Measurements from ENCODE around the gene CCDC148.

DNA sequence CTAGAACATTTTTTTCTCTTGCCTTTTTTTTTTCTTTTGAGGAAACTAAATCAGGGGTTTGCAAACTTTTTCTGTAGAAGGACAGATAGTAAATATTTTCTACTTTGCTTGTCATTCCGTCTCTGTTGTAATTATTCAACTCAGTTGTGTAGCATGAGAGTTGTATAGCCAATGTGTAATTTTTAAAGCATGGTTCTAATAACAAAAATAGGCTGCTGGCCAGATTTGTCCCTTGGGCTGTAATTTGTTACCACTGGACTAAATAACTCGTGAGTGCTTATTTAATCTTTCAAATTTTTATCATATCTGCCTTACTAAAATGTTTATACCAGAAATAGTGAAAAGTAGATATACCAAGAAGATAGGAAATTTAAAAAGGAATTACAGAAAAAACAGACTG, 43.0 kb downstream of the CCDC148 start:
- TF ChIP-seq, protein P1, sequence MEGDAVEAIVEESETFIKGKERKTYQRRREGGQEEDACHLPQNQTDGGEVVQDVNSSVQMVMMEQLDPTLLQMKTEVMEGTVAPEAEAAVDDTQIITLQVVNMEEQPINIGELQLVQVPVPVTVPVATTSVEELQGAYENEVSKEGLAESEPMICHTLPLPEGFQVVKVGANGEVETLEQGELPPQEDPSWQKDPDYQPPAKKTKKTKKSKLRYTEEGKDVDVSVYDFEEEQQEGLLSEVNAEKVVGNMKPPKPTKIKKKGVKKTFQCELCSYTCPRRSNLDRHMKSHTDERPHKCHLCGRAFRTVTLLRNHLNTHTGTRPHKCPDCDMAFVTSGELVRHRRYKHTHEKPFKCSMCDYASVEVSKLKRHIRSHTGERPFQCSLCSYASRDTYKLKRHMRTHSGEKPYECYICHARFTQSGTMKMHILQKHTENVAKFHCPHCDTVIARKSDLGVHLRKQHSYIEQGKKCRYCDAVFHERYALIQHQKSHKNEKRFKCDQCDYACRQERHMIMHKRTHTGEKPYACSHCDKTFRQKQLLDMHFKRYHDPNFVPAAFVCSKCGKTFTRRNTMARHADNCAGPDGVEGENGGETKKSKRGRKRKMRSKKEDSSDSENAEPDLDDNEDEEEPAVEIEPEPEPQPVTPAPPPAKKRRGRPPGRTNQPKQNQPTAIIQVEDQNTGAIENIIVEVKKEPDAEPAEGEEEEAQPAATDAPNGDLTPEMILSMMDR (IDR thresholded peaks at IDR 0.05; ENCODE audit: insufficient read depth, low read length, poor library complexity, severe bottlenecking): no peak
- TF ChIP-seq EZH2phosphoT487 (conservative IDR thresholded peaks at IDR 0.05; ENCODE audit: low read length): no peak
